Loucy (cell line): ENCODE measurements around the gene BAG1.

Experiments used
- CTCF ChIP-seq: fragments of 200-600 bp; sonication (generic); conservative IDR thresholded peaks from 2 replicates; pipeline ENCODE4 v1.5.1; 2014; ENCODE audit warnings: mild to moderate bottlenecking, antibody characterized with exemption, low read length
- EZH2phosphoT487 ChIP-seq: fragments of 200-600 bp; IDR thresholded peaks from 2 replicates; pipeline ENCODE4 v1.6.1; 2018; ENCODE audit warnings: antibody characterized with exemption, mild to moderate bottlenecking, moderate library complexity, borderline replicate concordance

GRCh38 chr9:33242609-33243134 lies 21.8 kb downstream of the BAG1 start:
- TF ChIP-seq CTCF (no peak), EZH2phosphoT487 (no peak)
